Ramos (cell line): ENCODE results near the gene PPP1R3G.
"Not testable (repeated sequence)": the region's sequence is repeated elsewhere in the genome, so short reads cannot be mapped to it uniquely, and the experiment has no call there.

Experiments used
- in situ Hi-C: fragments of 300-500 bp; cut with MboI; formaldehyde crosslinking; loops from one replicate; pipeline ENCODE4 v1.14.3; 2022; ENCODE audit warnings: low sequenced_read_pairs; ENCODE audit not compliant: unreplicated experiment

Gene PPP1R3G

DNA sequence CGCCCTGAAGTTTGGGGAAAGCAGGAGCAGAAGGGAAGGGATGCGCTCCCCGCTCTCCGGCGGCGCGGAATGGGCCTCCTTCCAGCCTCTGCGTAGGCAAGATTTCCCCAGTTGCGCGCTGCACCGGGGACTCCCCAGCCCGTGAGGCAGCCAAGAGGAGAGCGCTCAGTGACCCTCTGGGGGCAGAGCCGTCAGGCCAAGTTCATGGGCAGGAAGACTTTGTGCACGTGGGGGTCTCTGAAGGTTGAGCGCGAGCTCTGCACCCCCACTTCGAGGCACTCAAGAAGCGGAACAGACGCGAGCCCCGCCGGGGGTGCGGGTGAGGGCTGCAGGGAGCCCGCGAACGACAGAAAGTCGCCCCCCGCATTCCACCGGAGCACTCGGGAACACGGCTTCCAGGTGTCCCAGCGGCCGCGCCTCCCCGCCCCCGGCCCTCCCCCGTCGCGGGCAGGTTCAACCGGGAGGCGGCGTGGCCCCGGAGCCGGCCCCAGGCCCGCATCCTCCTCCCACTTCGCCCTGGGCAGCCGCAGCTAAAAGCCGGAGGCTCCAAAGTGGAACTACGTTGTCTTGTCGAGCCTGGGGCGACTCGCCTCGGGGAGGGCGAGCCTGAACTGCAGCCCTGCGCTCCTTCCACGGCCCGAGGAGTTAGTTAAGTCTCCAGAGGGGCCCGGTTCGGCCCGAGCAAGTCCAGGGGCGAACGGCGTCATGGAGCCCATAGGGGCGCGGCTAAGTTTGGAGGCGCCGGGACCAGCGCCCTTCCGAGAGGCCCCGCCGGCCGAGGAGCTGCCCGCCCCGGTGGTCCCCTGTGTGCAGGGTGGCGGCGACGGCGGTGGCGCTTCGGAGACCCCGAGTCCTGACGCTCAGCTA is at the start of gene PPP1R3G:
Gene PPP1R3G (plus strand): TSS at position 561 of the 867 bp plus-strand sequence. CDS start 145 bp downstream, at position 706.
- in situ Hi-C loops: no loop called here

DNA sequence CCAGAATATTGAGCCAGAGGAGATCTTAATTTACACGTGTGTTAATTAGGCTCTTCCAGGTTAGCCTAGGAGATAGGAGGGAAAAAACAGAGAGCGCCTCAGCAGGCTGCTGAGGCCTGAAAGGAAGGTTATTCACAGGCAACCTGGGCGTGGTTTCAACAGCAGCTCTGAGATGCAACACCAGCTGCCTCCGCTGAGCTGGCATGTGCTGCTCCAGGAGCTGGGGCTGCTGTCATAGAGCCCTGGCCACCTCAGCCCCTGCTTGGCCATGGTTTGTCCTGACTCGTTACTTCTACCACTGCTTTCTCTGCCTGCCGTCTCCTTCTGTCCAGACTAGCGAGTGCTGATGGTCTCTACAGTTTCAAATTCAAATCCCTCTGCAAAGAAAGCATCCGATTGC is 48.9 kb upstream of the PPP1R3G start:
- in situ Hi-C loops: no loop called here

DNA sequence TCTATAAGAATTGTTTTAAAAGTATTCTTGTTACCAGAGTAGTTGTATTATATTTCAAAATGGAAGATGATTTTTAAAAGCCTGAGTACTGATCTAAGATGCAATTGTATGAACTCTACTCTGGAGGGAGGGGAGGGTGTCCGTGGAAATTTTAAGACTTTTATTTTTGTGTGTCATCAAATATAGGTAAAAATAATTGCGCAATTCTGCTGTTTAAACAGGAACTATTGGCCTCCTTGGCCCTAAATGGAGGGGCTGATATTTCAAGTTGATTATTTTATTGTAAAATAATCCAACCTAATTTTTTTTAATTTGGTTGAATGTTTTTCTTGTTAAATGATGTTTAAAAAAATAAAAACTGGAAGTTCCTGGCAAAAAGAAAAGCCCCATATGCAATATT is 43.2 kb upstream of the PPP1R3G start:
- in situ Hi-C loops: no loop called here

DNA sequence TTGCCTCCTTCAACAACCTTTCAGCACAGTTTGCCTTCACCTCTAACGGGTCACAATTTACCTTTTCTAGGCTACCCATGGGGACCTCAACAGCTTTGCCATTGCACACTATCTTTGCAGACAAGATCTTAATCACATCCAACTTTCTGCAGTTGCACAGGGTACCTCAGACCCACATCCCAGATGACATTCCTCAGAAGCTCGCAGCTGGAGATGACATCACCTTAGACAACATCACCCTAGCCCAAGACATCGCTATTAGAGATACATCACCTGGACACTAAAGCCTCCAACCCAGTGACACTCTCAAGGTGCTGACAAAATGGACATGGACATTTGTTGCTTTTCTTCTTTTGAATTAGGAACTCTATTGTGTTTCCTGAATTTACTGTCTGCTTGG is 42.7 kb upstream of the PPP1R3G start:
- in situ Hi-C loops: no loop called here

DNA sequence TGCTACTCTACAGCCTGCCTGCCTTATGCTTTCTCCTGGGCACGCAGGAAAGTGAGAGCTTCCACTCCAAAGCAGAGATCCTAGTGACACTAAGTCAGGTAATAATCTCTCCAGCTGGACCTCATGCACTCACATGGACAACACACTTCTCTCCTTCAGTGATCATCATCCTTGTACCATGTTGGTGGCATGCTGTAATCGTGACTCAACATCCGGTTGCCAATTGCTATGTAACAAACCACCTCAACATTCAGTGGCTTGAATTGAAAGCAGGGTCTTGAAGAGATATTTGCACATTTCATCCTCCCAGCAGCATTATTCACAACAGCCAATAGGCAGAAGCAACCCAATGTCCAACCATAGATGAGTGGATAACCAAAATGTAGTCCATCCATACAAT is 40.3 kb upstream of the PPP1R3G start:
- in situ Hi-C loops: no loop called here

DNA sequence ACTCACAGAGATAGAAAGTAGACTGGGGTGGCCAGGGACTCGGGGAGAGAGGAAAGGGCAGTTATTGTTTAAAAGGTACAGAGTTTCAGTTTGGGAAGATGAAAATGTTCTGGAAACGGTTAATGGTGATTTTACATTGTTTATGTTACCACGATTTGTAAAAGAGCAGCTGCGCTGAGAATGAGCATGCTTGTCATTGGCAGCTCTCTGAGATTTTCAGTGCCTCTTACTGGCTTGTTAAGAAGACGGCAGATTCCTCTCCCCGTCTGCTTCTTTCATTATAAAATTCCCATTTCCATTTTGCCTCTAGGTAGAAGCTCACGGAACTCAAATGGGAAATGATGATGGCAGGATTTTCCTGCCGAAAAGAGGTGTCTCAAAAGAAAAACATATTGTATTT is 39.7 kb upstream of the PPP1R3G start:
- in situ Hi-C loops: no loop called here

DNA sequence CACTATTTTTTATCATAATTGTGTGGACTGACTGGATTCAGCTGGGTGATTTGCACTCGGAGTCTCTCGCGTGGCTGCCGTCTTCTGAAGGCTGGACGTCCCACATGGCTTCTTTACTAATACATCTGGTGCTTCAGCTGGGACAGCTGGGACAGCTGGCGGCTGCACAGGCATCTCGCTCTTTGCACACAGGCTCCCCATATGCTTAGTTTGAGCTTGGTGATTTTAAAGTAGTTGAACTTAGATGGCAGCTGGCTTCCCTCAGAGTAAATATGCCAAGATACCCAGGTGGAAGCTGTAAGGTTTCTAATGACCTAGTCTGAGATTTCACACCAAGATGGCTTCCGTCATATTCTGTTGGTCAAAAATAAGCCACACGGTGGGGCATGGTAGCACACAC is 38.7 kb upstream of the PPP1R3G start:
- in situ Hi-C loops: no loop called here

DNA sequence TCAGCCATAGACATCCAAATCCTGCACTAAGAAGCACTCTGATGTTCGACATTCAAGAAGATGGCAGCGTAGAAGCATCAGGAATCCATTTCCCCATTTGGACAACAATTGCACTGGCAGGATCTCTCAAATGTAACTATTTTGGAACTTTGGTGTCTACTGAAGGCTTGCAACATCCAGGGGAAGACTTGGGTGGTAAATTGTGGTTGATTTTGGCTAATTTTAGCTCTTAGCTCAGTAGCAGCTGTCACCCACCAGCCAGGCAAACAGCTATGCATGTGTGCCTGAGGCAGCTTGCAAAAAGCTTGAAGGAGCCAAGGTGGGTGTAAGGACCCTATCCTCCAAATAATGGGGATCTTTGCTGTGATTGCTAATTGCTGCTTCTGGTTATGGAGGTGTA is 35.1 kb upstream of the PPP1R3G start:
- in situ Hi-C loops: no loop called here

DNA sequence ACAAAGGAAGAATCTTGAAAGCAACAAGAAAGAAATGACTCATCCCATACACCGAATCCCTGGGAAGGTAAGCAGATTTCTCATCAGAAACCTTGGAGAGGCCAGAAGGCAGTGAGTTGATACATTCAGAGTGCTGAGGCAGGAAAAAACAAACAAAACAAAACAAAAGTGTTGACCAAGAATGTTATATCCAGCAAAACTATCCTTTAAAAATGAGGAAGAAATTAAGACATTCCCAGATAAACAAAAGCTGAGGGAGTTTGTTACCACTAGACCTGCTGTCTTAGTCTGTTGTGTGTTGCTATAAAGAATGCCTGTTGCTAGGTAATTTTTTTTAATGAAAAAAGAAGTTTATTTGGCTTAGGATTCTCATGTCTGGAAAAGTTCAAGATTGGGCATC is 33.7 kb upstream of the PPP1R3G start:
- in situ Hi-C loops: no loop called here

DNA sequence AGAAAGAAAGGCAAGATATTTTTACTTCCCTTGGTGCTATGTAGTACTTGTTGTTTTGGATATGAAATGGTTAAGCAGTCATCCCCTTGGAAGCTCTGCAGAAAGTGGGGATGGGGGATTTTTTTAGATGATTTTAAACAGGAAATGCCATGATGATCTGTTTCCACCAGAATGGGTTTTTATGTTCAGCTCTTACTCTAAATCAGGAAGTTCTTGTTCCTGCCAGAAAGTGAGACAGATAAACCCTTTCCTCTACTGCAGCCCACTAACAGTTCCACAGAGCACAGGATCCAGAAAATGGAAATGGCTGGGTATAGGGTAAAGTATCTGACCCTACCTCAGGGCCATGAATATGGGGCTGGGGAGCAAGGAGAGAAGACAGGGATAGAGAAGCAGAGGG is 32.1 kb upstream of the PPP1R3G start:
- in situ Hi-C loops: no loop called here

DNA sequence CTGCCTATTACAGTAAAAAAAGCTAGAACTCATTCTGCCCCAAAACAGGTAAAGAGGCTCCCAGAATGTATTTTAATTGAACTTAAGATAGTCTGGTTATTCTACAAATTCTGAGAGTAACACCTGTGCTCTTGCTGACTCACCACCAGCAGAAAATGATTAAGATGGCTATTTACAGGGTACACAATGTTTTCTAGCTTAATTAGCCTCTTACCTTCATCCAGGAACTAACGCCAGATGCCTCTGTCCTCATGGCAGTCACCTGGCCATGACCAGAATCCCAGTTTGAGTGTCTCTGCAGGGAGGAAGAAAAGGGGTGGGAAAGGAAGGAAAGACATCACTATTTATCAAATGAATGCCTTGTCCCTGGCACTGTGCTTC is 31.3 kb upstream of the PPP1R3G start:
- in situ Hi-C loops: no loop called here

DNA sequence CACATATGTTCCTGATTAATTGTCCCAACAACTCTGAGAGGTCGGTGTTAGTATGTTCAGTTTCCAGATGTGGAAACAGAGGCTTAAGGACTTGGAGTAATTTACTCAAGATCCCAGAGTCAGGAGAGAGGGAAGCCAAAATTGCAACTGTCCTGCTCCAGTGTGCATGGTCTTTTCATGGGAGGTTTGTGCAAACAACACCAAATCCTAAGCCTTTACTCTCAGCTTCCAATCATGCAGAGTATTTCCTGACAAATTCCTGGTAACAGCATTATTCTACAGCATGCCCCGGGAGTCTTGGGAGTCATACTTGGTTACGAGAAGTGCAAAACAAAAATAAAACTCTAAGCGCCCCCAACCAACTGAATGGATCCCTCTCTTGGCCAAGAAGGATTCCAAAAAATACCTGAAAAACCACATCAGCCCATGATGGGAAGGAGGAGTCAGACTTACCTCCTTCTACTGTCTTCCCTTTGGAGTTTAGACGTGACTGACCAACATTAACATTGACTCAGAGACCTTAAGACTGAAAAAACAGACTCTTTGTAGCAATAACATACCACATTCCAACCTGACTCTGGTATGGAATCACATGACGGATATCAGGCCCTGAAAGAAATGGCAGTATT is 30.8 kb upstream of the PPP1R3G start:
- in situ Hi-C loops: no loop called here

DNA sequence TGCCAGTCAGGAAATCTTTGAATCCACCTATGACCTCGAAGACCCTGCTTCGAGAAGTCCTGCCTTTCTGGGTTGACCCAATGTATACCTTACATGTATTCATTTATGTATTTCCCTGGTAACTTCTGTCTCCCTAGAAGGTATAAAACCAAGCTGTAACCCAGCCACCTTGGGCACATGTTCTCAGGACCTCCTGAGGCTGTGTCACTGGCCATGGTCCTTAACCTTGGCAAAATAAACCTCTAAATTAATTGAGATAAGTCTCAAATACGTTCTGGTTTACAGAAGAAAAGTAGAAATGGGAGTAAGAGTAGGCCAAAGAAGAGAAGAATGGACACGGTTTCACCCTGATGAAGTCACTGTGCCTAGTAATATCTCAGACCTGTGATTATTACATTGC is 30.0 kb upstream of the PPP1R3G start:
- in situ Hi-C loops: no loop called here

DNA sequence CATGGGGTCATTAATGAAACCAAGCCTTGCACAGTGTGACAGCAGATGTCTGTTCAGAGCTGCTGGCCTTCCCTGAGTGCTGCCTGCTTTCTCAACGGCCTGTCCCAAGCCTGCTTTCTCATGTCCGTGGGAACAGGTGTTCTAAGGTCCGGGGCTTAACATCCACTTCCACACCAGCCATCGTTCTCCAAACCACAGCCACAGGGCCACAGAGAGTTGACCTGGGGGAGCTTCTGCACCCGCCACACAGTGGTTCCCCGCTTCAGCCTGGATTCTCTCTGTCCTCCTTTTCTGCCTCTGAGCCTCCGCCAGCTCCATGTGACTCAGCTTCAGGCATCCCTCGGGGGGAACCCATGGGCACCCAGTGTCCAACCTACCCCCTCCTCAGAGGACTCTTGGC is 26.9 kb upstream of the PPP1R3G start:
- in situ Hi-C loops: no loop called here

DNA sequence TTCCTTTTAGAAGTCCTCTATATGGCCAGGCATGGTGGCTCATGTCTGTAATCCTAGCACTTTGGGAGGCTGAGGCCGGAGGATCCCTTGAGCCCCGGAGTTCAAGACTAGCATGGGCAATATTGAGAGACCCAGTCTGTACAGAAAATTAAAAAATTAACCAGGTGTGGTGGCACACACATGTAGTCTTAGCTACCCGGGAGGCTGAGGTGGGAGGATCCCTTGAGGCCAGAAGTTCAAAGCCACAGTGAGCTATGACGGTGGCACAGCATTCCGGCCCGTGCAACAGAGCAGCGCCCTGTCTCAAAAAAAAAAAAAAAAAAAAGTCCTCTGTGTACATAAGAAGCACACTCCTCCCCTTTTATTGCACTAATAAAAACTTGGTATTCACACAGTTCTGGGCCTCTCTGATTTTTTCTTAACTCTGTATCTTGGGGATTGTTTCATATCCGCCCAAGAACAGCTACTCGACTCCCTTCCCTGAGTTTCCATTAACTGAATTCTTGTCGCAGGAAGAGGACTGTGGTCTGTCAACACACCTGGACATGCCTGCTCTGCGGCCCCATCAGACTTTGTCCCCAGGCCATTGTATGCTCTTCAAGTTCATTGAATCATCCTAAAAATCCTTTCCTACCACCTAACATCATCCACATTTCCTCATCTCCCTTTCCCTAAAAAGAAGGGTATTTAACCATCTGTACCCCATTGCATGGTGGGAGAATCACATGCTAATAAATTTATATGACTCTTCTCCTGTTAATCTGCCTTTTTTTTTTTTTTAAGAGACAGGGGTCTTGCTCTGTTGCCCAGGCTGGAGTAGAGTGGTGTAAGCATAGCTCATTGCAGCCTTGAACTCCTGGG is 25.9 kb upstream of the PPP1R3G start:
- in situ Hi-C loops: no loop called here

DNA sequence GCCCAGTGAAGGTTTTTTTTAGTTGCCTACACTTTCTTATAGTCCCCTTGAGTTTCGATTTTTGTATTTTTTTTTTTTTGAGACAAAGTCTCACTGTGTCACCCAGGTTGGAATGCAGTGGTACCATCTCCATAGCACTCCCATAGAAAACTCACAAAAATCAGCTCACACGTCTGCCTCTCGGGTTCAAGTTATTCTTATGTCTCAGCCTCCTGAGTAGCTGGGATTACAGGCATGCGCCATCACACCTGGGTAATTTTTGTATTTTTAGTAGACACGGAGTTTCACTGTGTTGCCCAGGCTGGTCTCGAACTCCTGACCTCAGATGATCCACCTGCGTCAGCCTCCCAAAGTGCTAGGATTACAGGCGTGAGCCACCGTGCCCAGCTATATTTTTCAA is 24.7 kb upstream of the PPP1R3G start:
- in situ Hi-C loops: not testable (repeated sequence)

DNA sequence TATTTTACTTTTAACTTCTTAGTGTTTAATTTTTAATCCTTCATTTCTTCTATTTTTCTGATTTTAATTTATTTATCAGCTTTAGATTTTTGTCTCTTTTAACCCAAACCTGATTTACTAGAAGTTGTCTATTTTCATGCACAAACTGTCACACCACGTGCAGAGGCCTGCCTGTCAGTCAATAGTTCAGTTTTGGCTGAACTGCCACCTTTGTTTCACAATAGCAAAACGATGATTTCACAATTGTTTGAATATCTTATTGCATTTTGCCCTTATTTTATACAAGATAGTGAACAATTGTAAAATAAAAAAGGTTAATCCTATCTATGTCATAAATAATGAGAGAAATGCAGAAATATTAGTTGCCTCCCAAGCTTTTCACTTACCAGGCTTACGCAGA is 24.0 kb upstream of the PPP1R3G start:
- in situ Hi-C loops: no loop called here

DNA sequence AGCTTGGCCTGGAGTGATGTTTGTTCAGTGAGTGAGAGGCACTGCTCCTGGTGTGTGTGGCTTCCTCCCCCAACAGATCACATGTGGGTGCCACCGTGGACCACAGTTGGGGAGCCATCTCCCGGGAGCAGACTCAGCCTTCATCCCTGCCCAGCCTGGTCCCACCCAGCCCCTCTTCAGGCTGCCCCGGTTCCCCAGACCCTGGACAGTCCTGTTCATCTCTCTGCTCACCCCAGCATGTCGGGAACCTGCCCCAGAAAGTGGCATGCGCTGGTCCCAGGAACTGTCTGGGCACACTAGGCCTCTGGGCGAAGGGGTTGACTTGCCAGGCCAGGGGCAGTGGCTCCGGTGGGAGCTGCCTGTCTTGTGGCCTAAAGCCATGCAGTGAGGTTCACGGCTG is 21.5 kb upstream of the PPP1R3G start:
- in situ Hi-C loops: no loop called here

DNA sequence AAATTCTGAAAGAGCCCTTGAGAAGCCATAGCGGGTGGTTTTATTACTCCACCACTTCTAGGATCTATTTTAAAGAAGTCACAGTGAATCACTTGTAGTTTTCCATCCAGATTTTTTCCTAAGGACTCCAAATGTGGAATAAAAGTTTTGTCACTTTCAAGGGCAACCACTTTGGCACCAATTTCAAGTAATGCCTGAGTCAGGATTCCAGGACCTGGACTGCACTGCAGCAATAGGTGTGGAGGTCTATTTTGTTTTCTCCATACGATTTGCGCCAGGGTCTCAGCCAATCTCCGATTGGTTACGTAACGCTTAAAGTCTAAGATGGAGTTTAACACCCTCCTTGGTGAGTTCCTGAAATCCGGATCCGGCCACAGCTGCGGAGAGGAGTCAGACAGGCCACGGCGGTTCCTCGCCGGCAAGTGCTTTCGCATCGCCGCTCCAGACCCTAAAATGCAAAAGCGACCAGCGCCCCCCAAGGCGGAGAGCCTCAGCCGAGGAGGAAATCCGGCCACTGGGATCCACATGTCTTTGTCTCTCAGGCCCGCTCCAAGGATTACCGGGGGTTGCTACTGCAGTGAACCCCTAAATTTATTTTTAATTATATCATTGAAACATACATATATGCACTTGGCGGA is 18.6 kb upstream of the PPP1R3G start:
- in situ Hi-C loops: no loop called here

DNA sequence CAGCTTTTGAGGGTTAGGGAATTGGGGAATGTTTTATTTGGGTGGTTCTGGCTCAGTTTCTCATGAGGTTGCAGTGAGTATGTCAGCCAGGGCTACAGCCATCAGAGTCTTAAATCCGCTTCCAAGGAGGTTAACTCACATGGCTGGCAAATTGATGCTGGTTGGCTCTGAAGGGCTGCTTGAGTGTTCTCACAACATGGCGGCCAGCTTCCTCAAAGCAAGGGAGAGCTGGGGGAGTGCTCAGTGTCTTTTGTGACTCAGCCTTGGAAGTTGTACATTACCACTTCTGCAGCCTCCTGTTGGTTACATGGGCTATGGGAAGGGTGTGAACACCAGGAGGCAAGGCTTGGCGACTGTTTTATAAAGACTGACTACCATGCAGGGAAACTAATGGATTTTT is 17.8 kb upstream of the PPP1R3G start:
- in situ Hi-C loops: no loop called here
